K562 (cell line): Measurements from ENCODE around the gene DDAH2. TPM values are rescaled to one million over a fixed set of nuclear protein-coding genes. Genes with fewer than 3 reads are reported as not detected.
A peak's percentile ranks its signal among the peaks of the same experiment; 100 is the strongest.

Experiments used
- ARID2 ChIP-seq: fragments of 450-650 bp; IDR thresholded peaks from 2 replicates; pipeline ENCODE4 v1.6.1; 2017; ENCODE audit warnings: antibody characterized with exemption, mild to moderate bottlenecking
- ATF7 ChIP-seq: fragments of 450-650 bp; IDR thresholded peaks from 2 replicates; pipeline ENCODE4 v1.7.1; 2014; ENCODE audit warnings: mild to moderate bottlenecking, moderate library complexity
- E2F8 ChIP-seq: fragments of 450-650 bp; IDR thresholded peaks from 2 replicates; pipeline ENCODE4 v1.7.1; 2018; ENCODE audit warnings: mild to moderate bottlenecking, low read depth; ENCODE audit not compliant: partially characterized antibody
- KAT7 ChIP-seq: sonication (generic); formaldehyde crosslinking; IDR thresholded peaks from 2 replicates; pipeline ENCODE4 v1.8.0; 2022; ENCODE audit warnings: missing genetic modification reagents, mild to moderate bottlenecking, borderline replicate concordance
- KHSRP ChIP-seq: fragments of 450-650 bp; IDR thresholded peaks from 2 replicates; pipeline ENCODE4 v1.6.1; 2017
- LCOR ChIP-seq: sonication (generic); formaldehyde crosslinking; IDR thresholded peaks from 2 replicates; pipeline ENCODE4 v1.8.0; 2022; ENCODE audit warnings: mild to moderate bottlenecking, missing genetic modification reagents
- LEF1 ChIP-seq: fragments of 450-650 bp; IDR thresholded peaks from 2 replicates; pipeline ENCODE4 v1.6.1; 2016; ENCODE audit warnings: mild to moderate bottlenecking
- MAFK ChIP-seq: IDR thresholded peaks from 2 replicates; pipeline ENCODE4 v1.6.1; 2011; ENCODE audit warnings: low read length, improper control_type of control experiment
- PRPF4 ChIP-seq: fragments of 200-400 bp; formaldehyde crosslinking; IDR thresholded peaks from one replicate; pipeline ENCODE4 v1.6.1; 2017; ENCODE audit warnings: low read length, low read depth, mild to moderate bottlenecking; ENCODE audit not compliant: insufficient read depth, poor library complexity, severe bottlenecking
- RB1 ChIP-seq: fragments of 450-650 bp; IDR thresholded peaks from 2 replicates; pipeline ENCODE4 v1.6.1; 2017; ENCODE audit warnings: low read depth, mild to moderate bottlenecking
- RCOR1 ChIP-seq, 2 experiments: IDR thresholded peaks; 2 replicates each; pipeline ENCODE4 v1.6.1; 2012; ENCODE audit warnings: low read depth in 2 of 2, low read length in 2 of 2, borderline replicate concordance in 1 of 2, improper control_type of control experiment in 1 of 2
- REST ChIP-seq, 2 experiments: fragments of 450-650 bp; formaldehyde crosslinking in 1 of 2; IDR thresholded peaks; 2 replicates each; pipeline versions ENCODE4 v1.4.0 to v1.6.1; 2014 to 2020; ENCODE audit warnings: mild to moderate bottlenecking in 2 of 2, borderline replicate concordance in 1 of 2, low read depth in 1 of 2
- SP1 ChIP-seq: sonication (generic); formaldehyde crosslinking; IDR thresholded peaks from 2 replicates; pipeline ENCODE4 v1.8.1; 2022; ENCODE audit warnings: mild to moderate bottlenecking, missing genetic modification reagents
- STAG1 ChIP-seq: sonication (generic); formaldehyde crosslinking; IDR thresholded peaks from 2 replicates; pipeline ENCODE4 v1.5.0; 2020; ENCODE audit warnings: missing genetic modification reagents, borderline replicate concordance
- SUPT5H ChIP-seq: fragments of 450-650 bp; IDR thresholded peaks from 2 replicates; pipeline ENCODE4 v1.6.1; 2016
- ZNF12 ChIP-seq: sonication (generic); formaldehyde crosslinking; IDR thresholded peaks from 2 replicates; pipeline ENCODE4 v1.4.0; 2020; ENCODE audit warnings: mild to moderate bottlenecking, missing genetic modification reagents
- ZNF282 ChIP-seq: sonication (generic); formaldehyde crosslinking; IDR thresholded peaks from 2 replicates; pipeline ENCODE4 v1.8.1; 2023; ENCODE audit warnings: missing genetic modification reagents
- ZNF583 ChIP-seq: fragments of 250-450 bp; sonication (Bioruptor Pico); IDR thresholded peaks from 2 replicates; pipeline ENCODE4 v1.4.0; 2020
- polyA plus RNA-seq, 8 experiments: library from polyadenylated mRNA; depleted of rRNA in 4 of 8; stranded (reverse) in 5 of 8; unstranded in 3 of 8; fragments of >200 nt; fragmentation: Nextera tagmentation in 2 of 8; fragmentation: Illumina TruSeq in 1 of 8; extraction: Ambion mirVana in 2 of 8; extraction: Trizol in 1 of 8; gene quantifications; 2 replicates each; pipeline versions ENCODE4 v1.2.1 to v1.2.3, GENCODE V29; 2011 to 2014; ENCODE audit warnings: inconsistent platforms in 1 of 8, missing spikeins in 1 of 8
- total RNA-seq, 7 experiments: library from RNA; depleted of rRNA in 6 of 7; stranded (reverse); fragments of >200 nt in 6 of 7; fragmentation: Illumina TruSeq in 2 of 7; extraction: Trizol in 2 of 7; gene quantifications; 2 replicates each; pipeline versions ENCODE4 v1.2.1 to v1.2.3, GENCODE V29; 2011 to 2021; ENCODE audit warnings: low replicate concordance in 1 of 7

Gene DDAH2
- total and polyA plus RNA-seq, 9 of the 15 experiments (the other 6 are each of a cell fraction or from before 2014, with no cell fraction given), result 1.8 to 45.4 (median 21.4) TPM

GRCh38 chr6:31680226-31681134, 48.6 kb downstream of the DDAH2 start, which contains the start of gene LY6G5C (continued):
- TF ChIP-seq E2F8 (peak; percentile 30), ATF7 (peak; percentile 67; the same call in 1 of the 2 replicates), KHSRP (no peak), SP1 (CRISPR knock-in tag) (peak; percentile 64; the same call in 1 of the 2 replicates), STAG1 (peak; percentile 93), LEF1 (no peak), ZNF282 (CRISPR knock-in tag) (no peak; the same call in 1 of the 2 replicates), SUPT5H (no peak), RCOR1 (IDR thresholded peaks at IDR 0.05; ENCODE audit: borderline replicate concordance in 1 of 2, low read depth in 2 of 2, low read length in 2 of 2) (peak in 1 of 2 experiments; percentile 81; a peak in 2 of 4 replicates), REST (IDR thresholded peaks at IDR 0.05; ENCODE audit: borderline replicate concordance) (peak; percentile 95), REST (CRISPR knock-in tag; IDR thresholded peaks at IDR 0.05; ENCODE audit: low read depth) (no peak), ZNF583 (no peak), RB1 (peak; percentile 84; the same call in 1 of the 2 replicates), KAT7 (no peak), PRPF4 (no peak), ARID2 (peak; percentile 95), ZNF12 (CRISPR knock-in tag) (peak; percentile 16; the same call in 1 of the 2 replicates), MAFK (0 out of 2 replicates have a peak, but pooled peaks have one; percentile 40), LCOR (CRISPR knock-in tag) (peak; percentile 18; the same call in 1 of the 2 replicates)
